BJ (cell line): Measurements from ENCODE around the gene LMAN1L. TPM values are rescaled to one million over a fixed set of nuclear protein-coding genes. Genes with fewer than 3 reads are reported as not detected.
A peak's percentile ranks its signal among the peaks of the same experiment; 100 is the strongest.

Experiments used
- CTCF ChIA-PET: fragments of 350-600 bp; formaldehyde crosslinking; extraction: SDS; loops from one replicate; lab custom pipeline; 2021; ENCODE audit warnings: antibody characterized with exemption, inconsistent platforms; lab: Yijun Ruan, JAX
- POLR2A ChIA-PET: fragments of 300-600 bp; sonication (Branson Sonifier 250); formaldehyde crosslinking; extraction: SDS; loops from one replicate; lab custom pipeline; 2021; ENCODE audit warnings: antibody characterized with exemption; lab: Charles Lee
- DNase-seq: peaks from one replicate; pipeline ENCODE4 v3.0.0-alpha.2; 2011; ENCODE audit warnings: low read depth
- H3K27me3 ChIP-seq: 2 replicates; pipeline ENCODE4 v1.6.0; 2011; ENCODE audit warnings: low read length; ENCODE audit not compliant: control insufficient read depth, insufficient read depth
- H3K36me3 ChIP-seq: 2 replicates; pipeline ENCODE4 v1.5.1; 2011; ENCODE audit warnings: low read length; ENCODE audit not compliant: control insufficient read depth, insufficient read depth
- H3K4me3 ChIP-seq: 2 replicates; pipeline ENCODE4 v1.5.1; 2011; ENCODE audit warnings: low read depth, mild to moderate bottlenecking, control low read depth, low read length
- polyA plus RNA-seq: library from polyadenylated mRNA; depleted of rRNA; stranded (reverse); fragments of >200 nt; gene quantifications from 2 replicates; pipeline ENCODE4 v1.2.3, GENCODE V29; 2011
- TF ChIP-seq, protein P1 (sequence below): IDR thresholded peaks from 2 replicates; pipeline ENCODE4 v1.5.1; 2011; ENCODE audit warnings: low read depth, mild to moderate bottlenecking, control low read depth, inconsistent platforms, low read length, moderate library complexity; ENCODE audit not compliant: insufficient read depth

Gene LMAN1L
- polyA plus RNA-seq, 1 experiment: not detected

DNA sequence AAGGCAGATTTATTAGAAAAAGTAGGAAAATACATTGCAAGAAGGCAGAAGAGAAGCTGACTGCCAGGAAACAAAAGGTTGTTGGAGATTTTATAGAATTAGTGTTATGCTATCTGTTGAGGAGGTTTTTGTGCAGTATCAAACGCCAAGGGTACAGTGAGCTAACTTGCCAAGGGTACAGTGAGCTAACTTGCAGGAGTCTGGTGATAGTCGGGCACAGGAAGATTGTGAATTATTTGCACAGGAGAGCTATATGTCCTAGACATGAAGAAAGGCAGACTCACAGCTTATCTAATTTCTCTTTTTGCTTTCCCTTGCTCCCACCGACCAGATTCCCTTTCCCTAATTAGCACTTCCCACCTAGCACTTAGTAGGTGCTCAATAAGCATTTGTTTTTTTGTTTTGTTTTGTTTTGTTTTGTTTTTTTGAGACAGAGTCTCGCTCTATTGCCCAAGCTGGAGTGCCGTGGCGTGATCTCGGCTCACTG lies 33.4 kb upstream of the LMAN1L start:
- no peak overlapping the region for H3K4me3 ChIP-seq
- H3K36me3 ChIP-seq: no peaks in the 10 kb centered on the region
- ChIA-PET POLR2A (no interaction called here), CTCF (interaction anchor here (0.8 to 26.9 kb wide), 7 partner anchors 9 to 171 kb away, joined by 3 to 563 read pairs (median 25); no protein-coding TSS in a partner anchor)
- H3K27me3 ChIP-seq: no peaks in the 10 kb centered on the region
- TF ChIP-seq, protein P1, sequence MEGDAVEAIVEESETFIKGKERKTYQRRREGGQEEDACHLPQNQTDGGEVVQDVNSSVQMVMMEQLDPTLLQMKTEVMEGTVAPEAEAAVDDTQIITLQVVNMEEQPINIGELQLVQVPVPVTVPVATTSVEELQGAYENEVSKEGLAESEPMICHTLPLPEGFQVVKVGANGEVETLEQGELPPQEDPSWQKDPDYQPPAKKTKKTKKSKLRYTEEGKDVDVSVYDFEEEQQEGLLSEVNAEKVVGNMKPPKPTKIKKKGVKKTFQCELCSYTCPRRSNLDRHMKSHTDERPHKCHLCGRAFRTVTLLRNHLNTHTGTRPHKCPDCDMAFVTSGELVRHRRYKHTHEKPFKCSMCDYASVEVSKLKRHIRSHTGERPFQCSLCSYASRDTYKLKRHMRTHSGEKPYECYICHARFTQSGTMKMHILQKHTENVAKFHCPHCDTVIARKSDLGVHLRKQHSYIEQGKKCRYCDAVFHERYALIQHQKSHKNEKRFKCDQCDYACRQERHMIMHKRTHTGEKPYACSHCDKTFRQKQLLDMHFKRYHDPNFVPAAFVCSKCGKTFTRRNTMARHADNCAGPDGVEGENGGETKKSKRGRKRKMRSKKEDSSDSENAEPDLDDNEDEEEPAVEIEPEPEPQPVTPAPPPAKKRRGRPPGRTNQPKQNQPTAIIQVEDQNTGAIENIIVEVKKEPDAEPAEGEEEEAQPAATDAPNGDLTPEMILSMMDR: no peak
- DNase-seq: no peak

DNA sequence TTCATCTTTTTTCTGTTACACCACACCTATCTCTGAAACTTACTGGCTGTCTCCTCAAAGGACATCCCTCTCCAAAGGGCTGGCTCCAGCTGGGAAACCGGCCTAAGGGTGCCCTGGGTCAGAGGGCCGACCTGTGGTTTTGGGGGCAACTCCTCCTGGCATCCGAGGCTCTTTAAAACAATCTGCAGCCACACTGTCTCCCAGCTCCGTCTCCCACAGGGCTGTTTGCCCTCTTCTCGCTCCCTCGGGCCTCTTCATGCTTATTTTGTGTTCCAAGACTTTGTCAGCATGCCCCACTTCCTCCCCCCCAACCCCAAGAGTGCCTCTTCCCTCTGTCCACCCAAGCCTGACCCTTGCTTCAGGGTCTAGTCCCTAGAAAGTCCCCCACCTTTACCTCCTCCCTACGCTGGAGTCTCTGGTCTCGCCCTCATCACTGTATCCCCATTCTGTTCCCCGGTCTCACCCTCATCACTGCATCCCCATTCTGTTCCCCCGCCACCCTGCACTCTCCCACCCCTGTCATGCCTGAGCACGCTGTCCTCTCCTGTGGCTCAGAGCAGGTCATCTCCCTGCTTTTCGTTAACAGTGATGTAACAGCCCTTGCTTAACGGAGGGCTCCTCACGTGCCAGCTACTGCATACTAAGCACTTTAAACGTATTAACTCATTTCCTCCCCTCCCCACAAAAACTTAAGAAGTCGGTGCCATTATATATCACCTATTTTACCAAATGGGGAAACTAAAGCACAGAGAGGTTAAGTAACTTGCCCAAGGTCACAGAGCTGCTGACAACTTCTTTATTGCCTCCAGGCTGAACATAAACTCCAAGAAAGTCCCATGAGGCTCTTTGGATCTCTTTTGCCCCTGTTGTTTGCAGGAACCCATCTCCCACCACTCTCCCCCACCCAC lies 31.9 kb upstream of the LMAN1L start:
- H3K27me3 ChIP-seq: no peaks in the 10 kb centered on the region
- POLR2A ChIA-PET: no interaction called here
- TF ChIP-seq, protein P1: no peak
- no peak for DNase-seq
- H3K4me3 ChIP-seq: no peak overlapping the region
- CTCF ChIA-PET: interaction anchor here (0.7 to 26.9 kb wide), 19 partner anchors 7 to 214 kb away, joined by 3 to 563 read pairs (median 4); partner anchors contain the start of genes CPLX3 and RPP25
- H3K36me3 ChIP-seq: no peaks in the 10 kb centered on the region

DNA sequence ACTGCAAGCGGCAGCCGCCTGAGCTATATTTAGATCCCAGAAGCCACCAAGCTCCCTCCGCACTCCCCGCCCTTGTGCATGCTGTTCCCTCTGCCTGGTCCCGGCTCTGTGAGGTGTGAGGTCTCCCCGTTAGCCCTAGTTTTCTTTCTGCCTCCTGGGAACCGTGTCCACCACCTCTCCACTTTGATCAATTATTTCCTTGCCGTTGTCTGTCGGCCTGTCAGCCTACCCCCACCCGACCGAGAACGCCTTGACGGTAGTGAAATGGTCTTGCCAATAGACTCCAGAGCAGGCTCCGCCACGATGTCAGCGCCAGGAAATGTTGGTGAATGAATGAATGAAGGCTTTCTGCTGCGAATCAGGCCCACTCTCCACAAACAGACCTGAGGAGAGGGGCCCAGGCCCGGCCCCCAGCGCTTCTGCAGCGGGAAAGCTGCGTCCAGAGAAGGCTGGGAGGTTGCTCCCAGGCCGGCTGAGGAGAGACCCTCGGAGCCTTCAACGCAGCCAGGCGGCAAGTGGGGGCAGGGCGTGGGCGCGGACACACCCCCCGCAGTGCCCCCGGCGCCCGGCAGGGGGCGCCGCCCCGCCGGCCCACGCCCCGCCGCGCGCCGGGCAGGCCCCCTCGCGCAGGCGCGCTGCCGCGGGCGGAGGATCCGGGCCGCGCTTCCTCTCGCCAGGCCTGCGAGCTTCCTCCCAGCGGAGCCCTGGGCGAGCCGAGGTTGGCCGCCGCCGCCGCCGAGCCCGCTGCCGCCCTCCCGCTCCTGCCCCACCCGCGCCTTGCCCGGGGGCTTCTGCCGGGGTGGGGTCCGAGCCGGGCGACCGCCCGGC lies 31.0 kb upstream of the LMAN1L start, which contains the start of gene CSK:
Gene CSK, plus strand, starts transcription at position 650 of the 828 bp plus-strand sequence. CDS start 16,218 bp downstream, outside the sequence.
- no peaks in the 10 kb centered on the region for H3K36me3 ChIP-seq
- H3K27me3 ChIP-seq: no peaks in the 10 kb centered on the region
- DNase-seq: no peak
- TF ChIP-seq, protein P1: peak; percentile 48
- ChIA-PET POLR2A (no interaction called here), CTCF (interaction anchor here (0.6 to 26.9 kb wide), 21 partner anchors 11 to 215 kb away, joined by 3 to 563 read pairs (median 4); partner anchors contain the start of genes CPLX3, CYP1A1, FAM219B and RPP25)
- H3K4me3 ChIP-seq: peak within 1 kb of the TSS; percentile 89

DNA sequence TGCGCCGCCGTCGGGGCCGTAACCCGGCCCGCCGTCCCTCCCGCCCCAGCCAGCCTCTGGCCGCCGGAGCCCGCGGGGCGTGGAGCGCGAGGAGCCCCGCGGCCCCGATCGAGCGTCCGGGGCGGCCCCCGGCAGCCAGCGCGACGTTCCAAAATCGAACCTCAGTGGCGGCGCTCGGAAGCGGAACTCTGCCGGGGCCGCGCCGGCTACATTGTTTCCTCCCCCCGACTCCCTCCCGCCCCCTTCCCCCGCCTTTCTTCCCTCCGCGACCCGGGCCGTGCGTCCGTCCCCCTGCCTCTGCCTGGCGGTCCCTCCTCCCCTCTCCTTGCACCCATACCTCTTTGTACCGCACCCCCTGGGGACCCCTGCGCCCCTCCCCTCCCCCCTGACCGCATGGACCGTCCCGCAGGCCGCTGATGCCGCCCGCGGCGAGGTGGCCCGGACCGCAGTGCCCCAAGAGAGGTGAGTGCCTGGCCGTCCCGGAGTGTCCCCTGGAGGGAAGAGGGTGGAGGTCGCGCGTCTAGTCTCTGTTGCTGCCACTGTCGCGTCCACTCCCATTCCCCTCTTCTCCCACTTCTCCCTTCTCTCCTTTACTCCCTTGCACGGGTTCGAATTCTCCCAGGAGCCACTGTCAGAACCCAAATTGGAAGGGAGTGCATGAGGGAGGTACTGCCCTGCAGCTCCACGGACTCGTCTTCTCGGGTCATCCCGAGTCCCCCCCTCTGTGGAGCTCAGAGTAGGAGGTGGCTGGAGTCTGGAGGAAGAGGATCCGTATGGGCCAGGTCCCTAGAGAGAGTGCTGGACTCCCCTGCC lies 30.2 kb upstream of the LMAN1L start:
- no peak for DNase-seq

More for the DNA sequence above, 30.2 kb upstream of the LMAN1L start:
- CTCF ChIA-PET: interaction anchor here (0.6 to 26.9 kb wide), 13 partner anchors 11 to 174 kb away, joined by 3 to 563 read pairs (median 5); partner anchors contain the start of genes CYP1A1, FAM219B and RPP25
- Histone ChIP-seq H3K4me3 (peak overlapping the region; percentile 89), H3K27me3 (no peaks in the 10 kb centered on the region), H3K36me3 (no peaks in the 10 kb centered on the region)
- POLR2A ChIA-PET: no interaction called here
- TF ChIP-seq, protein P1: no peak
